ENCODE results near the gene SAP30.

GRCh38 chr4:173379929-173380328 lies 9.2 kb downstream of the SAP30 start:
- TF ChIP-seq CTCF (IDR thresholded peaks at IDR 0.05; ENCODE audit: poor library complexity) (no peak), EZH2 (IDR thresholded peaks at IDR 0.05; ENCODE audit: borderline replicate concordance) (no peak)
